ENCODE measurements around the gene ITGB1. TPM values are rescaled to one million over a fixed set of nuclear protein-coding genes. Genes with fewer than 3 reads are reported as not detected.

ITGB1 gene
- total and polyA plus RNA-seq, 10 of the 15 experiments (the other 5 are each of a cell fraction or from before 2014, with no cell fraction given): 2.8 to 20.7 (median 10.4) TPM

GRCh38 chr10:32985775-32986350 lies 27.8 kb upstream of the ITGB1 start:
- no peaks in the 10 kb centered on the region for H3K27me3 ChIP-seq (replicated peaks in 1 of 2; ENCODE audit: control insufficient read depth in 2 of 2, insufficient read depth in 2 of 2, low read length in 1 of 2)
- H3K36me3 ChIP-seq (ENCODE audit: control insufficient read depth in 2 of 2, insufficient read depth in 2 of 2, low read length in 1 of 2): no peaks in the 10 kb centered on the region
- ChIA-PET CTCF (interaction anchor here (1.4 to 2.1 kb wide), 2 partner anchors 22 to 23 kb away, joined by 3 to 6 read pairs; no protein-coding TSS in a partner anchor), RAD21 (ENCODE audit: unreplicated experiment) (no interaction called here), POLR2A (no interaction called here), SMC1A (ENCODE audit: uncharacterized antibody, unreplicated experiment) (interaction anchor here (1.4 kb wide), 1 partner anchor 53 kb away, joined by 3 read pairs; no protein-coding TSS in a partner anchor)
- no peak overlapping the region for H3K9ac ChIP-seq (ENCODE audit: control insufficient read depth, insufficient read depth, low read length)
- in situ Hi-C loops (cut with MboI) (no loop called here), intact Hi-C loops (cut with micrococcal nuclease; ENCODE audit: unreplicated experiment) (no loop called here)
- no peaks in the 10 kb centered on the region for H4K20me1 ChIP-seq (ENCODE audit: control insufficient read depth, insufficient read depth)
- H3K79me2 ChIP-seq (ENCODE audit: control insufficient read depth, insufficient read depth, low read length): no peaks in the 10 kb centered on the region
- H3K9me3 ChIP-seq (replicated peaks; ENCODE audit: control insufficient read depth, insufficient read depth, low read length): no peaks in the 10 kb centered on the region
- no peak overlapping the region for H2AFZ ChIP-seq (ENCODE audit: control insufficient read depth, low read depth, low read length)
- DNase-seq (ENCODE audit: low read depth, low spot score) (no peak), ATAC-seq (no peak), FAIRE-seq (no peak)
- TF ChIP-seq ZBTB40 (IDR thresholded peaks at IDR 0.05; ENCODE audit: borderline replicate concordance) (peak; percentile 84), SPI1 (IDR thresholded peaks at IDR 0.05; ENCODE audit: borderline replicate concordance, insufficient read depth, low read depth, low read length) (peak; percentile 75), RUNX3 (IDR thresholded peaks at IDR 0.05; ENCODE audit: low read length) (no peak), CREM (IDR thresholded peaks at IDR 0.05; ENCODE audit: low read depth) (no peak), RAD21 (IDR thresholded peaks at IDR 0.05; ENCODE audit: insufficient read depth, low read depth, low read length) (no peak), EED (IDR thresholded peaks at IDR 0.05; ENCODE audit: low read depth) (no peak), MEF2B (IDR thresholded peaks at IDR 0.05; ENCODE audit: partially characterized antibody, poor library complexity, severe bottlenecking) (no peak), E2F8 (IDR thresholded peaks at IDR 0.05; ENCODE audit: low read depth, partially characterized antibody) (no peak), POLR2AphosphoS5 (IDR thresholded peaks at IDR 0.05; ENCODE audit: low read length) (no peak), JUND (IDR thresholded peaks at IDR 0.05; ENCODE audit: low read depth, low read length) (no peak), ATF7 (IDR thresholded peaks at IDR 0.05; ENCODE audit: low read depth) (no peak), POU2F2 (IDR thresholded peaks at IDR 0.05; ENCODE audit: borderline replicate concordance, low read depth, low read length) (peak; percentile 64; the same call in 1 of the 3 replicates)
- no peak overlapping the region for H3K4me3 ChIP-seq
- no peaks in the 10 kb centered on the region for H3K4me1 ChIP-seq (ENCODE audit: control insufficient read depth, insufficient read depth, low read length)
- BruUV-seq (replicated peaks): no TSS peak
- no peak overlapping the region for H3K27ac ChIP-seq (ENCODE audit: control insufficient read depth, insufficient read depth)
- 38% methylated on average over 4 of the region's 4 CpGs for WGBS (ENCODE audit: insufficient coverage, insufficient replicate concordance, low lambda C conversion rate, missing lambda C conversion rate)
- no peak overlapping the region for H3K4me2 ChIP-seq (ENCODE audit: control insufficient read depth, insufficient read depth)
